ENCODE results near the gene CCBE1.

The CCBE1 gene

GRCh38 chr18:59402432-59403090 lies 294.7 kb downstream of the CCBE1 start:
- H3K4me1 ChIP-seq (ENCODE audit: control insufficient read depth in 2 of 2, insufficient read depth in 2 of 2, low read length in 2 of 2), result no peaks in the 10 kb centered on the region
- H3K9ac ChIP-seq (ENCODE audit: low read depth in 1 of 2, low read length in 2 of 2), result no peak overlapping the region

GRCh38 chr18:59400407-59400806 lies 296.8 kb downstream of the CCBE1 start:
- no peak overlapping the region for H3K9ac ChIP-seq (ENCODE audit: low read depth in 1 of 2, low read length in 2 of 2)
- no peaks in the 10 kb centered on the region for H3K4me1 ChIP-seq (ENCODE audit: control insufficient read depth in 2 of 2, insufficient read depth in 2 of 2, low read length in 2 of 2)
- H3K27ac ChIP-seq (ENCODE audit: low read depth in 2 of 2, low read length in 2 of 2), result no peak overlapping the region
- peaks cover 0 to 2% of the 10 kb centered on the region in 2 donors for H3K27me3 ChIP-seq (ENCODE audit: control insufficient read depth in 2 of 2, insufficient read depth in 2 of 2, low read length in 2 of 2)
- H3K36me3 ChIP-seq (ENCODE audit: control insufficient read depth in 2 of 2, insufficient read depth in 2 of 2, low read length in 2 of 2), result no peaks in the 10 kb centered on the region
- H3K9me3 ChIP-seq (ENCODE audit: control insufficient read depth in 2 of 2, low read length in 2 of 2), result no peaks in the 10 kb centered on the region
- H3K4me3 ChIP-seq (ENCODE audit: low read length in 2 of 2), result no peak overlapping the region

More at GRCh38 chr18:59402432-59403090, 294.7 kb downstream of the CCBE1 start:
- H3K9me3 ChIP-seq (ENCODE audit: control insufficient read depth in 2 of 2, low read length in 2 of 2), result no peaks in the 10 kb centered on the region
- H3K27ac ChIP-seq (ENCODE audit: low read depth in 2 of 2, low read length in 2 of 2), result no peak overlapping the region
- H3K27me3 ChIP-seq (ENCODE audit: control insufficient read depth in 2 of 2, insufficient read depth in 2 of 2, low read length in 2 of 2), result no peaks in the 10 kb centered on the region
- H3K36me3 ChIP-seq (ENCODE audit: control insufficient read depth in 2 of 2, insufficient read depth in 2 of 2, low read length in 2 of 2), result no peaks in the 10 kb centered on the region
- no peak overlapping the region for H3K4me3 ChIP-seq (ENCODE audit: low read length in 2 of 2)

DNA sequence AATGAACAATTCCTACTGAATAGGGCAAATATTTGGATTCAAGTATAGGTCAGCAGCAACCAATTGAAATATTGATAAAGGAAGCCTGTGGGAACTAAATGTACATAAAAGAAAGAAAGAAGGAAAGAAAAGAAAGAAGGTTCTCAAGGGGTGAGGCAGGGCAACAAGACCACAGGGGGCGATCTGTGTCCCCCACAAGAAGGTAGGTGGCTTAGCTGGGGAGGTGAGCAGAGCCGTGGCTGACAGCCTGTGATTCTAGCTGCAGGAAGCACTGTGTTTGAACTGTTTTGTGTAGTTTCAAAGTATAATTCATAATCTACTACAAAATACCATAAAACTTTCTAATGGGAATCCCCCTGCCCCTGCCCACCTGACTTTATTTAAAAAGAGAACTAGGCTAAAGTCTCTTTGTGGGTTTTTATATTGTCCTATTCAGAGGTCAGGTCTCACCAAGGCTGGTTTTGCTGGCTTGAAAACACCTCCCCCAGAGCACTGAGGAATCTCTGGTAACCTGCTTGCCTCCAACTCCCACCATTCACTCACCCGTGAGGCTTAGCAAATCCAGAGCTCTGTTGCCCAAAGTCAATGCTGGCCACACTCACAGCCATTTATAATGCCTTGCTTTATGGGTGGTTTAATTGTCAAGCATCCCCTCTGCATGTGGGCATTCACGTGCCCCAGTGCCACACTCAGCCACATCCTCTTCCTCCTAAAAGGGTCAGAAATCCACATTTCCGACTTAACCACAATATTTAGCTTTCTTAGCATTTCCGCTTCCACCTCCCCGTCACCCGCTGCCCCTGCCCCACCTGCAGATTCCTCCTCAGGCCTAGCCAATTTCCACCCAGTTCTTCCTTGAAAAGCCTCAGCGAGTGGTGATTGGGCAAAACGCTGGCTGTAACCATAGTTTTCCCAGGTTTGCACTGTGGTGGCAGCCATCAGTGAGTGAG lies 301.7 kb downstream of the CCBE1 start:
- no peak overlapping the region for H3K27ac ChIP-seq (ENCODE audit: low read depth in 2 of 2, low read length in 2 of 2)
- no peak overlapping the region for H3K9ac ChIP-seq (ENCODE audit: low read depth in 1 of 2, low read length in 2 of 2)
- H3K4me3 ChIP-seq (ENCODE audit: low read length in 2 of 2), result no peak overlapping the region
- H3K9me3 ChIP-seq (ENCODE audit: control insufficient read depth in 2 of 2, low read length in 2 of 2), result no peaks in the 10 kb centered on the region
- H3K27me3 ChIP-seq (ENCODE audit: control insufficient read depth in 2 of 2, insufficient read depth in 2 of 2, low read length in 2 of 2), result peaks cover 0 to 2% of the 10 kb centered on the region in 2 donors
- no peaks in the 10 kb centered on the region for H3K36me3 ChIP-seq (ENCODE audit: control insufficient read depth in 2 of 2, insufficient read depth in 2 of 2, low read length in 2 of 2)
- no peaks in the 10 kb centered on the region for H3K4me1 ChIP-seq (ENCODE audit: control insufficient read depth in 2 of 2, insufficient read depth in 2 of 2, low read length in 2 of 2)

DNA sequence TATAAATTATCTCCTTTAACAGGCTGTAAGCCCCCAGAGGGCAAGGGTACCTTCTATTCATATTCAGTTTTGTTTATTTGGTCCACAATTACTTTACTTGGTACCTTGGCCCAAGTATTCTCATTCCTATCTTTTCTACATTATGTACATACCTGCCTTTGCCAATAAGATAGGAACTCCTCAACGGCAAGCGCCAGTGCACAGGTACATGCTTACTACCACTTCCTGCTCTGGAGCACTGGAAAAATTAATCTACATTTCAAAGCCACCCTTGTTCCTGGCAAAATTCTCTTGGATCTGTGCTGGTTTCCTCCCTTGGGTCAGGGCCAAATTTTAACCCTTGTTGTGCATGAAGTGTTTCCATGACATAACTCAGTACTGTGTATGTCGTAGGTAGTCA lies 303.8 kb downstream of the CCBE1 start:
- Histone ChIP-seq H3K9me3 (ENCODE audit: control insufficient read depth in 2 of 2, low read length in 2 of 2) (no peaks in the 10 kb centered on the region), H3K4me3 (ENCODE audit: low read length in 2 of 2) (no peak overlapping the region), H3K9ac (ENCODE audit: low read depth in 1 of 2, low read length in 2 of 2) (no peak overlapping the region), H3K36me3 (ENCODE audit: control insufficient read depth in 2 of 2, insufficient read depth in 2 of 2, low read length in 2 of 2) (no peaks in the 10 kb centered on the region), H3K4me1 (ENCODE audit: control insufficient read depth in 2 of 2, insufficient read depth in 2 of 2, low read length in 2 of 2) (no peaks in the 10 kb centered on the region), H3K27me3 (ENCODE audit: control insufficient read depth in 2 of 2, insufficient read depth in 2 of 2, low read length in 2 of 2) (peaks cover 0 to 2% of the 10 kb centered on the region in 2 donors), H3K27ac (ENCODE audit: low read depth in 2 of 2, low read length in 2 of 2) (no peak overlapping the region)

DNA sequence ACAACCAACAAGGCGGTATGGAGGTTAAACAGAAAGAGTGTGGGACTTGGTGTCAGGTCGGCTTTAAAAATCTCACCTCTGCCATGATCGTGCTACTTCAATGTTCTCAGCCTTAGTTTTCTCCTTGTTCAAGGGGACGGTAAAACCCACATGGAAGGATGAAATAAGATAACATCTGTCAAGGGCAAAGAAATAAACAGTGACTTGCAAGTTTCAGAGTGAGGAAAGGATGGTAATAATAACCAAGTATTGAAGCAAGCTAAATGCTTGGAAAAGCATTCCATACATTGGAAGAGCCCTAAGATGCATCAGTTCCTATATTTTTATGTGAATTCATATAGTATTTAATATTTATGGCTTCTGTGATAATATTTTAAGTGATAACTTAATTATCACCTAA lies 308.4 kb downstream of the CCBE1 start:
- no peak overlapping the region for H3K27ac ChIP-seq (ENCODE audit: low read depth in 2 of 2, low read length in 2 of 2)
- H3K9me3 ChIP-seq (ENCODE audit: control insufficient read depth in 2 of 2, low read length in 2 of 2), result no peaks in the 10 kb centered on the region
- H3K36me3 ChIP-seq (ENCODE audit: control insufficient read depth in 2 of 2, insufficient read depth in 2 of 2, low read length in 2 of 2), result no peaks in the 10 kb centered on the region
- no peak overlapping the region for H3K9ac ChIP-seq (ENCODE audit: low read depth in 1 of 2, low read length in 2 of 2)
- H3K4me1 ChIP-seq (ENCODE audit: control insufficient read depth in 2 of 2, insufficient read depth in 2 of 2, low read length in 2 of 2), result no peaks in the 10 kb centered on the region
- H3K4me3 ChIP-seq (ENCODE audit: low read length in 2 of 2), result no peak overlapping the region
- H3K27me3 ChIP-seq (ENCODE audit: control insufficient read depth in 2 of 2, insufficient read depth in 2 of 2, low read length in 2 of 2), result no peaks in the 10 kb centered on the region

DNA sequence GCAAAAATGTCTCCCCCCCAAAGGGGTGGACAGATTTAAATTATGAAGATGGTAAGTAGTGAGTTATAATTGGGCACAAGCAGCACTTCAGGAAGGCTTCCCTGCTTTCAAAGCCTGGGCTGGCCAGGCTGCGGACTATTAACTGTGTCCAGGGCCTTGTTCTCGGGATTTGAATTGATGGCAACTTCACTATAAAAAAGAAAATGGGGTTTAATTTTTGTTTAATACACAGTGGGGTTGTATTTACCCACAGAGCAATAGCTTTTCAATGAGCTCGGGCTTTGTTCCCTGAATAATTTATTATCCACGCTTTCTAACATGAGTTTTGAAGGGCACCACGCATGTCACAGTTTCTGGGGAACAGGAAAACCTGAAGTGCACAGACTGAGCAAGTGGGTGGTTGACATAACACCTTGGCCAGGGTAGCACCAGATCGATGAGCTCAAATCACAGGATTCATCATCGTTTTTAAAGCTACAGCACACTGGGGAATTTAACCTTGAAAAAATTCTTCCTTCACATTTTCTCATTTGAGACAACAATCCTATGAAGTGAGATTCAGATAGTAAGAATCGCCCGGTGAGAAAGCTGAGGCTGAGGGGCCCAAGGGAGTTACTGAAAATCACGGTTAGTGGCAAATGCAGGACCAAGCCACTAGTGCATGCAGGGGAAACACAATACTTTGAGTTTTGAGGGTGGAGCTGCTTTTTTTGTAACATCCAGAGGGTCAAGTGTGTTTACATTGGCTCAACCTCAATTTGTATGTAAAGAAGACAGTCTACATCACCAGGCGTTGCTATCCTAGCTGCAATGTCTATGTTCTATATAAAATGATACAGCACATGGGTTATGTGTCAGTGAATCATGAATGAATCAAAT lies 309.3 kb downstream of the CCBE1 start:
- no peaks in the 10 kb centered on the region for H3K4me1 ChIP-seq (ENCODE audit: control insufficient read depth in 2 of 2, insufficient read depth in 2 of 2, low read length in 2 of 2)
- no peak overlapping the region for H3K27ac ChIP-seq (ENCODE audit: low read depth in 2 of 2, low read length in 2 of 2)
- H3K9me3 ChIP-seq (ENCODE audit: control insufficient read depth in 2 of 2, low read length in 2 of 2), result no peaks in the 10 kb centered on the region
- H3K27me3 ChIP-seq (ENCODE audit: control insufficient read depth in 2 of 2, insufficient read depth in 2 of 2, low read length in 2 of 2), result no peaks in the 10 kb centered on the region
- no peaks in the 10 kb centered on the region for H3K36me3 ChIP-seq (ENCODE audit: control insufficient read depth in 2 of 2, insufficient read depth in 2 of 2, low read length in 2 of 2)
- H3K9ac ChIP-seq (ENCODE audit: low read depth in 1 of 2, low read length in 2 of 2), result no peak overlapping the region
- H3K4me3 ChIP-seq (ENCODE audit: low read length in 2 of 2), result no peak overlapping the region

GRCh38 chr18:59386909-59387686 lies 310.1 kb downstream of the CCBE1 start:
- Histone ChIP-seq H3K9me3 (ENCODE audit: control insufficient read depth in 2 of 2, low read length in 2 of 2) (no peaks in the 10 kb centered on the region), H3K4me1 (ENCODE audit: control insufficient read depth in 2 of 2, insufficient read depth in 2 of 2, low read length in 2 of 2) (no peaks in the 10 kb centered on the region), H3K36me3 (ENCODE audit: control insufficient read depth in 2 of 2, insufficient read depth in 2 of 2, low read length in 2 of 2) (no peaks in the 10 kb centered on the region), H3K27me3 (ENCODE audit: control insufficient read depth in 2 of 2, insufficient read depth in 2 of 2, low read length in 2 of 2) (no peaks in the 10 kb centered on the region), H3K4me3 (ENCODE audit: low read length in 2 of 2) (no peak overlapping the region), H3K27ac (ENCODE audit: low read depth in 2 of 2, low read length in 2 of 2) (no peak overlapping the region), H3K9ac (ENCODE audit: low read depth in 1 of 2, low read length in 2 of 2) (no peak overlapping the region)

- Histone ChIP-seq H3K36me3 (ENCODE audit: control insufficient read depth in 2 of 2, insufficient read depth in 2 of 2, low read length in 2 of 2) (no peaks in the 10 kb centered on the region), H3K9ac (ENCODE audit: low read depth in 1 of 2, low read length in 2 of 2) (no peak overlapping the region), H3K4me1 (ENCODE audit: control insufficient read depth in 2 of 2, insufficient read depth in 2 of 2, low read length in 2 of 2) (no peaks in the 10 kb centered on the region), H3K27me3 (ENCODE audit: control insufficient read depth in 2 of 2, insufficient read depth in 2 of 2, low read length in 2 of 2) (peaks cover 0 to 4% of the 10 kb centered on the region in 2 donors), H3K9me3 (ENCODE audit: control insufficient read depth in 2 of 2, low read length in 2 of 2) (no peaks in the 10 kb centered on the region), H3K27ac (ENCODE audit: low read depth in 2 of 2, low read length in 2 of 2) (no peak overlapping the region), H3K4me3 (ENCODE audit: low read length in 2 of 2) (no peak overlapping the region)
These were observed 312.0 kb downstream of the CCBE1 start for GRCh38 chr18:59385191-59385590.

GRCh38 chr18:59383851-59384250 lies 313.4 kb downstream of the CCBE1 start:
- Histone ChIP-seq H3K9me3 (ENCODE audit: control insufficient read depth in 2 of 2, low read length in 2 of 2) (no peaks in the 10 kb centered on the region), H3K27ac (ENCODE audit: low read depth in 2 of 2, low read length in 2 of 2) (no peak overlapping the region), H3K36me3 (ENCODE audit: control insufficient read depth in 2 of 2, insufficient read depth in 2 of 2, low read length in 2 of 2) (no peaks in the 10 kb centered on the region), H3K9ac (ENCODE audit: low read depth in 1 of 2, low read length in 2 of 2) (no peak overlapping the region), H3K4me3 (ENCODE audit: low read length in 2 of 2) (no peak overlapping the region), H3K4me1 (ENCODE audit: control insufficient read depth in 2 of 2, insufficient read depth in 2 of 2, low read length in 2 of 2) (no peaks in the 10 kb centered on the region), H3K27me3 (ENCODE audit: control insufficient read depth in 2 of 2, insufficient read depth in 2 of 2, low read length in 2 of 2) (peaks cover 0 to 7% of the 10 kb centered on the region in 2 donors)
